Parathyroid adenoma (tissue), 2 donors: ENCODE measurements around the gene LRRC26.

Experiments used
- H2AFZ ChIP-seq: fragments of 300-600 bp; sonication (generic); one replicate; pipeline ENCODE4 v1.7.0; 2017; ENCODE audit warnings: antibody characterized with exemption, mild to moderate bottlenecking
- H3K27ac ChIP-seq: fragments of 300-600 bp; sonication (generic); one replicate; pipeline ENCODE4 v1.7.0; 2017
- H3K27me3 ChIP-seq: fragments of 300-600 bp; sonication (generic); one replicate; pipeline ENCODE4 v1.7.0; 2017; ENCODE audit warnings: low read length; ENCODE audit not compliant: control insufficient read depth, insufficient read depth
- H3K36me3 ChIP-seq: fragments of 300-600 bp; sonication (generic); one replicate; pipeline ENCODE4 v1.7.0; 2017; ENCODE audit warnings: low read length; ENCODE audit not compliant: control insufficient read depth, insufficient read depth
- H3K4me1 ChIP-seq: fragments of 300-600 bp; sonication (generic); one replicate; pipeline ENCODE4 v1.7.0; 2017; ENCODE audit warnings: control low read depth
- H3K4me2 ChIP-seq: fragments of 300-600 bp; sonication (generic); one replicate; pipeline ENCODE4 v1.7.0; 2017; ENCODE audit warnings: low read length
- H3K4me3 ChIP-seq: fragments of 300-600 bp; sonication (generic); one replicate; pipeline ENCODE4 v1.7.0; 2017; ENCODE audit warnings: low read depth, low read length
- H3K79me2 ChIP-seq: fragments of 300-600 bp; sonication (generic); one replicate; pipeline ENCODE4 v1.7.0; 2017; ENCODE audit warnings: control low read depth
- H3K9ac ChIP-seq: fragments of 300-600 bp; sonication (generic); one replicate; pipeline ENCODE4 v1.7.0; 2017; ENCODE audit warnings: mild to moderate bottlenecking
- H3K9me3 ChIP-seq: fragments of 300-600 bp; sonication (generic); one replicate; pipeline ENCODE4 v1.7.0; 2017; ENCODE audit warnings: low read length; ENCODE audit not compliant: control insufficient read depth
- CTCF ChIP-seq: fragments of 300-600 bp; sonication (generic); IDR thresholded peaks from one replicate; pipeline ENCODE4 v1.7.0; 2017; ENCODE audit warnings: antibody characterized with exemption, mild to moderate bottlenecking
- donor health status: primary hyperparathyroidism.

The LRRC26 gene

GRCh38 chr9:137146527-137146918 is 23.3 kb downstream of the LRRC26 start:
- H3K9ac ChIP-seq = no peak overlapping the region
- no peak for TF ChIP-seq CTCF
- H3K4me1 ChIP-seq = no peaks in the 10 kb centered on the region
- H3K4me3 ChIP-seq = no peak overlapping the region
- H3K4me2 ChIP-seq = no peak overlapping the region
- peaks cover 4% of the 10 kb centered on the region for H3K27me3 ChIP-seq
- no peaks in the 10 kb centered on the region for H3K9me3 ChIP-seq
- no peak overlapping the region for H3K27ac ChIP-seq
- H3K36me3 ChIP-seq = no peaks in the 10 kb centered on the region
- H2AFZ ChIP-seq = no peak overlapping the region
- no peaks in the 10 kb centered on the region for H3K79me2 ChIP-seq

DNA sequence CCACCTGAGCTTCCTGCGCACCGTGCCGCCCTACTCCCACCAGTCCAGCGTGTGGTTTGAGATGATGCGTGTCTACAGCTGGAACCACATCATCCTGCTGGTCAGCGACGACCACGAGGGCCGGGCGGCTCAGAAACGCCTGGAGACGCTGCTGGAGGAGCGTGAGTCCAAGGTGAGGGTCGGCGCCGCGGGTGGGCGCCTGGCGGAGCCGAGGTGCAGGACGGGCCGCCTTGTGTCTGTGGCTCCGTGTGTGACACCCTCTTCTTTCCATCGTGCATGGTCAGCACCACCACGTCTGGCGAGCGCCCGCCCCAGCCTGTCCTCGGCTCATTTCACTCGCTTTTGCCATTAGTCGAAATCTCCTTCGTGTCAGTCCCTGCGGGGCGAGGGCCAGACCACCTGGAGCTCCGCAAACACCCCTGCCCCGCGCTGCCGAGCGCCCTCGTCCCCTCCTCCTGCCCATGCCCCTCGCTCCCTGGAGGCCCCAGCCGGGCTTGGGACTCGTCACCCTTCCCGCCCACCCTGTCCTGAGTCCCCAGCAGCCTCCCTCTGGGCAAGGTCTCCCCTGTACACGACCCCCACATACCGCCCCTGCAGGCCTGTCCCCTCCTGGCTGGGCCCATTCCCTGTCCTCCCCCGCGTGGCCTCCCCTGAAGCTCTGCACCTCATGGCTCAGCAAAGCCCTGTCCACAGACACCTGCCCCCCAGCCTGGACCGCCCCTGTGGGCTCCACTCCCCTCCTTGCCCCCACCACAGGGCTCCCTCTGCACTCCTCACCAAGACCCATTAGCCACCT is 23.9 kb downstream of the LRRC26 start:
- no peaks in the 10 kb centered on the region for H3K4me1 ChIP-seq
- H3K27ac ChIP-seq = no peak overlapping the region
- no peak overlapping the region for H3K9ac ChIP-seq
- TF ChIP-seq CTCF = no peak
- H3K4me3 ChIP-seq = no peak overlapping the region
- no peak overlapping the region for H2AFZ ChIP-seq
- H3K36me3 ChIP-seq = no peaks in the 10 kb centered on the region
- H3K79me2 ChIP-seq = no peaks in the 10 kb centered on the region
- peaks cover 4% of the 10 kb centered on the region for H3K27me3 ChIP-seq
- H3K9me3 ChIP-seq = no peaks in the 10 kb centered on the region
- H3K4me2 ChIP-seq = no peak overlapping the region

GRCh38 chr9:137143459-137143858 is 26.4 kb downstream of the LRRC26 start:
- Histone ChIP-seq H2AFZ (no peak overlapping the region), H3K36me3 (no peaks in the 10 kb centered on the region), H3K4me2 (no peak overlapping the region), H3K4me3 (no peak overlapping the region), H3K27ac (no peak overlapping the region), H3K9ac (no peak overlapping the region), H3K9me3 (no peaks in the 10 kb centered on the region), H3K79me2 (no peaks in the 10 kb centered on the region), H3K4me1 (no peaks in the 10 kb centered on the region), H3K27me3 (peaks cover 5% of the 10 kb centered on the region)
- no peak for TF ChIP-seq CTCF

GRCh38 chr9:137141976-137142936 is 27.6 kb downstream of the LRRC26 start:
- Histone ChIP-seq H3K27me3 (peaks cover 11% of the 10 kb centered on the region), H3K4me1 (no peaks in the 10 kb centered on the region), H3K9ac (no peak overlapping the region), H3K79me2 (no peaks in the 10 kb centered on the region), H2AFZ (no peak overlapping the region), H3K4me3 (no peak overlapping the region), H3K4me2 (no peak overlapping the region), H3K27ac (no peak overlapping the region), H3K9me3 (no peaks in the 10 kb centered on the region), H3K36me3 (no peaks in the 10 kb centered on the region)
- no peak for TF ChIP-seq CTCF
